ENCODE results near the gene CIB4.

DNA sequence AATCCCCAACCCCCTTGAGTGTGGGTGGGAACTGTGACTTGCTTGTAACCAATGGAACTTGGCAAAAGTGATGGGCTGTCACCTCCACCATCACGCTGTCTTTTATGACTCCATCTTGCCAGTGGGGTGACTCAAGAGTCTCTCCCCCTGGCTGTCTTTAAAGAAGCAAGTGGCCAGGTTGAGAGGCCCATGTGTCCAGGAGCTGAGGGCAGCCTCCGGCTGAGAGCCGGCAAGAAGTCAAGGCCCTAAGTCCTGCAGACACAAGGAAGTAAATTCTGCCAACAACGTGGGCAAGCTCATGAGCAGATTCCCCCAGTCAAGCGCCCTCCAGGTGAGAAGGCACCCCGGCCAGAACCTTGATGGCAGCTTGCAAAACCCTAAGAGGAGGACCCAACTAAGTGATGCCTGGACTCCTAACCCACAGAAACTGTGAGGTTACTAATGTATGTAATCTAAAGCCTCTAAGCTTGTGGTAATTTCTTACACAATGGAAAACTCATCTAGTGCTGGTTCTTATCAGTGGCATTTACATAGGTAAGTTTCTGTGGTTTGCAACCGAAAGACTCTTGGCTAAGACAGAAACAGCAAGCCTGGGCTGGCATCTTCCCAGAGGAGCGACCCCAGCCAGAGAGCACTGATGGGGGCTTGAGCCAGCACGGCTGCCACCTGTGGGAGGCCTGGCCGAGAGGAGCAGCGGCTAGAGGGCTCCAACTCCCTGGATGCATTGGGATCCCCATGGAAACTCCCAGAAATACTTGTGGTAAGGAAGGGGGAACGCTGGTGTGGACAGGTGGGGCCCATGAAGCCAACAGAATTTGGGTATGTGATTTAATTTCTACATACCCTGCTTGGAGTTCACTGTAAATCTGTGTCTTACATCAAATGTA is 49.3 kb downstream of the CIB4 start:
- no peak for TF ChIP-seq CTCF (IDR thresholded peaks at IDR 0.05)
- TF ChIP-seq POLR2A (IDR thresholded peaks at IDR 0.05) = no peak

All from prostate gland (tissue), 2 donors.